ENCODE results near the gene SNTG2. TPM values are rescaled to one million over a fixed set of nuclear protein-coding genes. Genes with fewer than 3 reads are reported as not detected.

SNTG2 gene
- total and polyA plus RNA-seq, 2 donors (not counting 3 experiments of a cell fraction or from before 2014, with no cell fraction given) = not detected

GRCh38 chr2:1032030-1032429 lies 81.4 kb downstream of the SNTG2 start:
- H4K20me1 ChIP-seq (replicated peaks; ENCODE audit: control insufficient read depth, extremely low read depth, insufficient read depth, low read length) = no peaks in the 10 kb centered on the region
- no peak overlapping the region for H3K27ac ChIP-seq (ENCODE audit: insufficient read depth, low read depth, low read length)
- peaks cover 3% of the 10 kb centered on the region for H3K9me3 ChIP-seq (replicated peaks; ENCODE audit: control insufficient read depth, insufficient read depth, low read length)
- H3K9ac ChIP-seq (replicated peaks; ENCODE audit: extremely low read depth, insufficient read depth, low read length) = no peak overlapping the region
- intact Hi-C loops (cut with micrococcal nuclease) (no loop called here), dilution Hi-C loops (cut with MboI; ENCODE audit: extremely low pct_ligation_motif_present, low sequenced_read_pairs) (no loop called here)
- FAIRE-seq (no peak), DNase-seq (ENCODE audit: low read depth, low spot score) (no peak)
- TF ChIP-seq EZH2 (IDR thresholded peaks at IDR 0.05; ENCODE audit: borderline replicate concordance, low read depth, low read length, severe bottlenecking) (no peak), FOS (IDR thresholded peaks at IDR 0.05; ENCODE audit: borderline replicate concordance, insufficient read depth, low read length) (no peak), MAX (IDR thresholded peaks at IDR 0.05; ENCODE audit: insufficient read depth, insufficient read length) (no peak), MYC (IDR thresholded peaks at IDR 0.05; ENCODE audit: low read depth, low read length) (no peak), POLR2A (IDR thresholded peaks at IDR 0.05; ENCODE audit: low read depth, low read length) (no peak), JUN (IDR thresholded peaks at IDR 0.05; ENCODE audit: borderline replicate concordance, insufficient read depth, insufficient read length, low read depth) (no peak), GATA2 (IDR thresholded peaks at IDR 0.05; ENCODE audit: insufficient read depth, insufficient read length, low read depth, low read length) (no peak), POLR2AphosphoS5 (IDR thresholded peaks at IDR 0.05; ENCODE audit: insufficient read depth, low read depth, low read length) (no peak)
- TF ChIP-seq, protein P1, sequence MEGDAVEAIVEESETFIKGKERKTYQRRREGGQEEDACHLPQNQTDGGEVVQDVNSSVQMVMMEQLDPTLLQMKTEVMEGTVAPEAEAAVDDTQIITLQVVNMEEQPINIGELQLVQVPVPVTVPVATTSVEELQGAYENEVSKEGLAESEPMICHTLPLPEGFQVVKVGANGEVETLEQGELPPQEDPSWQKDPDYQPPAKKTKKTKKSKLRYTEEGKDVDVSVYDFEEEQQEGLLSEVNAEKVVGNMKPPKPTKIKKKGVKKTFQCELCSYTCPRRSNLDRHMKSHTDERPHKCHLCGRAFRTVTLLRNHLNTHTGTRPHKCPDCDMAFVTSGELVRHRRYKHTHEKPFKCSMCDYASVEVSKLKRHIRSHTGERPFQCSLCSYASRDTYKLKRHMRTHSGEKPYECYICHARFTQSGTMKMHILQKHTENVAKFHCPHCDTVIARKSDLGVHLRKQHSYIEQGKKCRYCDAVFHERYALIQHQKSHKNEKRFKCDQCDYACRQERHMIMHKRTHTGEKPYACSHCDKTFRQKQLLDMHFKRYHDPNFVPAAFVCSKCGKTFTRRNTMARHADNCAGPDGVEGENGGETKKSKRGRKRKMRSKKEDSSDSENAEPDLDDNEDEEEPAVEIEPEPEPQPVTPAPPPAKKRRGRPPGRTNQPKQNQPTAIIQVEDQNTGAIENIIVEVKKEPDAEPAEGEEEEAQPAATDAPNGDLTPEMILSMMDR (IDR thresholded peaks at IDR 0.05; ENCODE audit: extremely low read depth in 1 of 2, insufficient read depth in 1 of 2, low read depth in 1 of 2, low read length in 2 of 2) = no peak
- H3K4me3 ChIP-seq (replicated peaks in 1 of 3; ENCODE audit: insufficient read depth in 1 of 3, low read depth in 1 of 3, low read length in 3 of 3) = no peak overlapping the region
- ChIA-PET POLR2A (no interaction called here), CTCF (no interaction called here)
- H3K9me1 ChIP-seq (replicated peaks; ENCODE audit: control insufficient read depth, extremely low read depth, insufficient read depth, low read length) = no peaks in the 10 kb centered on the region
- no peaks in the 10 kb centered on the region for H3K79me2 ChIP-seq (ENCODE audit: control insufficient read depth, insufficient read depth, low read length)
- no peaks in the 10 kb centered on the region for H3K4me1 ChIP-seq (ENCODE audit: control insufficient read depth, extremely low read depth, insufficient read depth, low read length)
- H3K36me3 ChIP-seq (ENCODE audit: control insufficient read depth in 2 of 2, extremely low read depth in 1 of 2, insufficient read depth in 2 of 2, low read length in 2 of 2) = no peaks in the 10 kb centered on the region
- H3K27me3 ChIP-seq (ENCODE audit: control insufficient read depth in 2 of 2, insufficient read depth in 2 of 2, low read length in 2 of 2) = no peaks in the 10 kb centered on the region
- no peak overlapping the region for H3K4me2 ChIP-seq (ENCODE audit: insufficient read depth, low read length)
- no peak overlapping the region for H2AFZ ChIP-seq (ENCODE audit: low read depth, low read length)
- no TSS peak for BruUV-seq (replicated peaks)
